ENCODE results near the gene TTF1.

GRCh38 chr9:132350861-132351315 lies 55.8 kb downstream of the TTF1 start:
- TF ChIP-seq CTCF (conservative IDR thresholded peaks at IDR 0.05; ENCODE audit: low read length) (no peak), EZH2phosphoT487 (IDR thresholded peaks at IDR 0.05; ENCODE audit: borderline replicate concordance) (no peak)
